ENCODE results near the gene ZFYVE9. TPM values are rescaled to one million over a fixed set of nuclear protein-coding genes. Genes with fewer than 3 reads are reported as not detected.

The ZFYVE9 gene
- polyA plus RNA-seq, 1 experiment: 9.8 TPM

GRCh38 chr1:52238887-52239707 is 97.2 kb downstream of the ZFYVE9 start:
- no peak for DNase-seq (ENCODE audit: low read depth)
- CTCF ChIA-PET: no interaction called here
- POLR2A ChIA-PET: no interaction called here
- Histone ChIP-seq H3K27me3 (ENCODE audit: control insufficient read depth, insufficient read depth, low read length) (no peaks in the 10 kb centered on the region), H3K36me3 (ENCODE audit: control insufficient read depth, insufficient read depth, low read length) (no peaks in the 10 kb centered on the region), H3K4me3 (ENCODE audit: low read depth, low read length) (no peak overlapping the region)
- TF ChIP-seq CTCF (IDR thresholded peaks at IDR 0.05; ENCODE audit: insufficient read depth, low read depth, low read length): no peak

GRCh38 chr1:52239708-52240001 is 97.8 kb downstream of the ZFYVE9 start:
- Histone ChIP-seq H3K4me3 (ENCODE audit: low read depth, low read length) (no peak overlapping the region), H3K27me3 (ENCODE audit: control insufficient read depth, insufficient read depth, low read length) (no peaks in the 10 kb centered on the region), H3K36me3 (ENCODE audit: control insufficient read depth, insufficient read depth, low read length) (no peaks in the 10 kb centered on the region)
- no peak for DNase-seq (ENCODE audit: low read depth)
- ChIA-PET POLR2A (no interaction called here), CTCF (no interaction called here)
- TF ChIP-seq CTCF (IDR thresholded peaks at IDR 0.05; ENCODE audit: insufficient read depth, low read depth, low read length): no peak

GRCh38 chr1:52240592-52241210 is 98.8 kb downstream of the ZFYVE9 start:
- no peak for TF ChIP-seq CTCF (IDR thresholded peaks at IDR 0.05; ENCODE audit: insufficient read depth, low read depth, low read length)

GRCh38 chr1:52243221-52243987 is 101.5 kb downstream of the ZFYVE9 start:
- ChIA-PET POLR2A (no interaction called here), CTCF (interaction anchor here (1.4 kb wide), 1 partner anchor 53 kb away, joined by 3 read pairs; no protein-coding TSS in a partner anchor)
- H3K36me3 ChIP-seq (ENCODE audit: control insufficient read depth, insufficient read depth, low read length): no peaks in the 10 kb centered on the region
- DNase-seq (ENCODE audit: low read depth): no peak
- no peaks in the 10 kb centered on the region for H3K27me3 ChIP-seq (ENCODE audit: control insufficient read depth, insufficient read depth, low read length)
- no peak overlapping the region for H3K4me3 ChIP-seq (ENCODE audit: low read depth, low read length)
- no peak for TF ChIP-seq CTCF (IDR thresholded peaks at IDR 0.05; ENCODE audit: insufficient read depth, low read depth, low read length)

More at GRCh38 chr1:52240592-52241210, 98.8 kb downstream of the ZFYVE9 start:
- H3K36me3 ChIP-seq (ENCODE audit: control insufficient read depth, insufficient read depth, low read length): no peaks in the 10 kb centered on the region
- DNase-seq (ENCODE audit: low read depth): no peak
- no peak overlapping the region for H3K4me3 ChIP-seq (ENCODE audit: low read depth, low read length)
- CTCF ChIA-PET: no interaction called here
- H3K27me3 ChIP-seq (ENCODE audit: control insufficient read depth, insufficient read depth, low read length): no peaks in the 10 kb centered on the region
- POLR2A ChIA-PET: interaction anchor here (0.6 kb wide), 1 partner anchor 55 kb away, joined by 18 read pairs; no protein-coding TSS in a partner anchor

- no peak for DNase-seq (ENCODE audit: low read depth)
- CTCF ChIA-PET: no interaction called here
Measured at GRCh38 chr1:52249831-52250230, 107.9 kb downstream of the ZFYVE9 start.

More at GRCh38 chr1:52249831-52250230, 107.9 kb downstream of the ZFYVE9 start:
- no peak for TF ChIP-seq CTCF (IDR thresholded peaks at IDR 0.05; ENCODE audit: insufficient read depth, low read depth, low read length)
- Histone ChIP-seq H3K4me3 (ENCODE audit: low read depth, low read length) (no peak overlapping the region), H3K27me3 (ENCODE audit: control insufficient read depth, insufficient read depth, low read length) (no peaks in the 10 kb centered on the region), H3K36me3 (ENCODE audit: control insufficient read depth, insufficient read depth, low read length) (no peaks in the 10 kb centered on the region)
- POLR2A ChIA-PET: no interaction called here

All from BJ (cell line).